Fibroblast of pulmonary artery (primary cell): ENCODE data around the gene C4A.

ENCODE experiments used
- DNase-seq: peaks from one replicate; pipeline ENCODE4 v3.0.0-alpha.2; 2010; ENCODE audit warnings: low read depth
- H3K4me3 ChIP-seq: replicated peaks from 2 replicates; pipeline ENCODE4 v1.5.1; 2011; ENCODE audit warnings: low read depth, mild to moderate bottlenecking, control low read depth, low read length, moderate library complexity
- CTCF ChIP-seq: IDR thresholded peaks from 2 replicates; pipeline ENCODE4 v1.5.1; 2011; ENCODE audit warnings: mild to moderate bottlenecking, control low read depth, low read length, inconsistent platforms; ENCODE audit errors: missing control alignments

The C4A gene

GRCh38 chr6:31958741-31959739, 22.8 kb upstream of the C4A start, which contains the start of the genes NELFE and SKIC2:
NELFE (minus strand) TSS chr6:31958971; CDS start chr6:31958446, 525 bp downstream.
SKIC2 (plus strand) TSS chr6:31959175; CDS start chr6:31959193, 18 bp downstream.
- peak; percentile 98 for DNase-seq
- TF ChIP-seq CTCF, result no peak
- peak within 1 kb of the TSS; percentile 100 for H3K4me3 ChIP-seq

GRCh38 chr6:31961616-31962015, 20.2 kb upstream of the C4A start:
- DNase-seq, result no peak
- H3K4me3 ChIP-seq, result no peak overlapping the region
- no peak for TF ChIP-seq CTCF

GRCh38 chr6:31963921-31964320, 17.9 kb upstream of the C4A start:
- no peak for DNase-seq
- no peak overlapping the region for H3K4me3 ChIP-seq
- TF ChIP-seq CTCF, result no peak

GRCh38 chr6:31965700-31966099, 16.2 kb upstream of the C4A start:
- no peak overlapping the region for H3K4me3 ChIP-seq
- DNase-seq, result no peak
- no peak for TF ChIP-seq CTCF

- no peak overlapping the region for H3K4me3 ChIP-seq
- no peak for TF ChIP-seq CTCF
- DNase-seq, result no peak
These were observed 15.4 kb upstream of the C4A start for GRCh38 chr6:31966506-31966905.

GRCh38 chr6:31966997-31967925, 14.6 kb upstream of the C4A start:
- DNase-seq, result no peak
- TF ChIP-seq CTCF, result no peak
- no peak overlapping the region for H3K4me3 ChIP-seq
